Right forelimb (tissue), 1 donor: ENCODE results near the gene CCL19.

Source experiments
- DNase-seq: peaks from one replicate; pipeline ENCODE4 v3.0.0-alpha.2; 2018

CCL19 gene

GRCh38 chr9:34693560-34693959, 2.5 kb upstream of the CCL19 start:
- DNase-seq = no peak

DNA sequence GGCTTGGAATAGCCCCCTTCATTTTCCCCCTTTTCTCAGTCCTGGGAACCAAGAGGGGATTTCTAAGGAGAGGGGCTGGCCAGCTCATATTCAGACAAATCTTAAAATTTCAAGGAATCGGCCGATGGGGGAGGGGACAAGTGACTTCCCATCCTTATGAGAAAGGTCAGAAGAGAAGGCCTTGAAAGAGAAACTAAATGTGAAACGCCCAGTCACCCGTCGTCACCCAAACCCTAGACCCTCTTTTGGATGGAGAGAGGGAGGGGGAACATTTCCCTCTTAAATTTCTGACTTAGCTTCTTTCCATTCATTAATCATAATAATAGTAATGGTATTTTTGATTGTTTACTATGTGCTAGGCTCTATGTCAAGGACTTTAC, 850 bp upstream of the CCL19 start:
- no peak for DNase-seq

DNA sequence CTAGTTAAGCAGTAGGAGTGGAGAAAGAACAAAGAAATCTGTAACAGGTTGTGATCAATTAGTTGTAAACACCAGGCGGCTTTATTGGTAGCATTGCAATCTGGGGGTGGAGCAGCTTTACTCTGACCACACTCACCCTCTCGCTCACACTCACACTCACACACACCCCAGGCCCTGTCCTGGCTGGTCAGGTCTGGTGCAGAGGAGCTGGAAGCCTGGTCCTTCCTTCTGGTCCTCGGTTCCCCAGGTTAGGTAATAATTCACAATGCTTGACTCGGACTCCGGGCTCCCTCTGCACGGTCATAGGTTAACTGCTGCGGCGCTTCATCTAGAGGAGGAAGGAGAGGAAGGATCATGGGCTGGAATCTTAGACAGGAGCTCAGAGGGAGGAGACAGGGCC, 1.6 kb downstream of the CCL19 start:
- DNase-seq = no peak

DNA sequence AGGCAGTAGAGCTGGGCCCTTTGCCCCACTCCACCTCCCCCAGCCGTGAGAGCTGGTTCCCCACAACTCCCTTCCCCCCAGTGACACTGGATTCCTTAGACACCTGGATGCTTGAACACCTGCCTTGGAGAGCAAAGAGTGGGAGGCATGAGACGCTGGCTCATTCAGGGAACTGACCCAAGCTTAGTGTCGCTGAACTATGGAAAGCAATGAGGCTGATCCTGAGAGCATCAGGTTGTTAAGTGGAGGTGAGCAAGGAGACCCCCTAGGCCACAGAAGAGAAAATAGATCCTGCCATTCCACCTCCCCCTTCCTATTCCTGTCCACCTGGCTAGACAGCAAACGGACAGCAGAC, 2.0 kb downstream of the CCL19 start:
- no peak for DNase-seq

- DNase-seq = no peak
Observed at GRCh38 chr9:34688329-34689115, 2.6 kb downstream of the CCL19 start.

- DNase-seq = no peak
Observed at GRCh38 chr9:34687276-34688030, 3.6 kb downstream of the CCL19 start.

DNA sequence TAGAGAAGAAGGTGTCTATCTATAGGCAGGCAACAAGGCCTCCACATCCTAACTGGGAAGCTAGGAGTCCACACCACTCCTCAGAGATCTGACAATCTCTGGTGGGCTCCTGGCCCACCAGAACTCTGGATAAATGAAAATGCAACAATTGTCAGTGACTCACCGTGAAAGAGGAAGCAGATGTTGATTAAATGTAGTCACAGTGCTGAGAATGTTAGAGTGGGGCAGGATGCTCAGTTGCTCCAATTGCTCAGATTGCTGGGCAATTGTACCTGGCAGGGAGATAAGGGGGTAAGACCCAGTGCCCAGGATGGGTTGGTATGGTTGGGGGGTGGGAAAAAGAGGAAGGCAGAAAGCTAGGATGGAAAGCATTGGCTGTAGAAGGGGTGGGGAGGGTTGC, 4.3 kb downstream of the CCL19 start:
- DNase-seq = no peak

- no peak for DNase-seq
Observed at GRCh38 chr9:34686231-34686630, 4.8 kb downstream of the CCL19 start.

DNA sequence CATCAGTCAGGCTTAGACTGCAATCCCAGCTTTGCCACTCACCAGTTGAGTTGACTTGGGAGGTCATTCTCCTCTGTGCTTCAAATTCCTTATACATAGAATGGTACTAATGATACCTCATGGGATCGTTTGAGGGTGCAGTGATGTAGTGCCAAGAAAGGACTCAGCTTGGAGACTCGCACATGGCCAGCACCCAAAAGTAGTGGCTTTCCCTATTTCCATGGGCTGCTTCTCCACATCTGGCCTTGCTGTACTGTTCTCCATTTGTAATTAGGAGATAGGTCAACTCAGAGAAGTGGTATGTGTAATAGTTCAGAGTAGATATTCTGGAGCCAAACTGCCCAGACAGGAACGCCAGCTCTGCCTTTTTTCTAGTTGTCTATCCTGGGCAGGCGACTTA, 5.5 kb downstream of the CCL19 start:
- no peak for DNase-seq

- no peak for DNase-seq
Observed at GRCh38 chr9:34684816-34685215, 6.3 kb downstream of the CCL19 start.

DNA sequence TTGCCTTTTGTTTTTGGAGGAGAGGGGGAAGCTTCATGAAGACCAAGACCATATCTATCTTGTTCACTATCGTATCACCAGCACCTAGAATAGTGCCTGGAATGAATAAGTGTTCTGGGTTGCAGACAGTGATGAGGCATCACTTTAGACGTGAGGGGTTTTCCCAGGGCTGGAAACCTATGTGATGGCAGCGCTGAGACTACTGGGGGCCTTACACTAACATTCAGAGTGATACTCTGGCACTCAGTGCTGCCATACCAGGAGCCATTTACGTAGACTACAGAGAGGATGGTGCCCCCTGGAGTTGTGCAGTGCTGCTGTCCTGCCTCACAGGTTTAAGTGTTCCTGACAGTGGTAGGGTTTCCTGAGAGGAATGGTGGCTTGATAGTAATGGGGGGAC, 6.9 kb downstream of the CCL19 start:
- DNase-seq = no peak

DNA sequence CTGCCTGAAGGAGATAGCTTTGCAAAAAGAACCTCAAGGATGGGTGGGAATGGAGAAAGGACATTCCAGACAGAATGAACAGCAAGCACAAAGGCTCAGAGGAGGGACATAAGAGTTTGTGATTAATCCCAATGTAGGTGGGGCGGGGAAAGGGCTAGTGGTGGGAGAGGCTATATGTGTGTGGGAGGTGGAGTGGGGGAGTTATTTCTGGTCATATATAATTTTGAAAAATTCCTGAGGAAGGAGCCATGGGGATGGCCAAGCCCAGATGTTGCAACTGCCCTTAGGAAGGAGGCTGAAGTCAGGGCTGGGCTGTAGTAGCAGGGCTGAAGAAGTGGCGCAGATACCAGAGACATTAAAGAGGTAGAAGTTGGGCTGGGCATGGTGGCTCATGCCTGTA, 15.2 kb downstream of the CCL19 start:
- no peak for DNase-seq

DNA sequence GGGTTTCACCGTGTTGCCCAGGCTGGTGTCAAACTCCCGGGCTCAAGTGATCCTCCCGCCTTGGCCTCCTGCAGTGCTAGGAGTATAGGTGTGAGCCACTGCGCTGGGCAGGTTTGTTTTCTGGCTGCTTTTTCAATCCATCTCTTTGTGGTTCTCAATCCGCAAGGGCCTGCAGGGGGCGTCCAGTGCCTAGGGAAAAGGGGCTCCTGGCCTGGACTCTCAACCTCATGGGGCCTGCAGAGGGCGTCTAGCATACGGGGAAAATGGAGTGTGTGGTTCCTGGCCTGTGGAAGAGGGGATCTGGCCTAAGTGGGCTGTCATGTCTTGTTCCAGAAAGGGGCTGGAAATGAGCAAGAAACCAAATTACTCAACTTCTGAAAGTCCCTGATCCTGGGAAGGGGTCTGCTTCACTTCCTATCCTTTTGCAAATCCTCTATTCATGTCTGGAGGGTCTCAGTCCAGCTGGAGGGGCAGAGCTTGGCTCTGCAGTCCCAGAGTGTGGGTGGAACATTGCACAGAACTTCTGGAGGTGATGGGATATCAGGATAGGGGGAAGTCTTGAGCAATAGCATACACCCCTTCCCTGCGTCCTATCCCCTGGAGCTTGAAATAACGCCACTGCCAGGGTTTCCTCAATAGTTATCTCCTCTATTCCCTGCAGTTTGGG, 15.9 kb downstream of the CCL19 start:
- peak; percentile 65 for DNase-seq

DNA sequence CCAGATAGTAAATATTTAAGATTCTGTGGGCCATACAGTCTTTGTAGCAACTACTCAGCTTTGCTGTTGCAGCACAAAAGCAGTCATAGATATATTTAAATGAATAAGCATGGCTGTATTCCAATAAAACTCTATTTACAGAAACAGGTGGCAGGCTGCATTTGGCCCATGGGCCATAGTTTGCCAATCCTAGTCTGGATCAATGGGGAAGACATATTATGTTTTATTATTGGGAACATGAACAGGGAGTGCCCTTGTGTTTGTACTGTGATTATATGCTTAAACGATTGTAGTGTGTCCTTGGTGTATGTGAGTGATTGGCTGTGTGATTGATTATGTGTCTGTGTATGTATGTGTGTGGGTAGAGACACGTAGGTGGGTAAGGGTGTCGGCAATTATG, 16.6 kb downstream of the CCL19 start:
- no peak for DNase-seq

DNA sequence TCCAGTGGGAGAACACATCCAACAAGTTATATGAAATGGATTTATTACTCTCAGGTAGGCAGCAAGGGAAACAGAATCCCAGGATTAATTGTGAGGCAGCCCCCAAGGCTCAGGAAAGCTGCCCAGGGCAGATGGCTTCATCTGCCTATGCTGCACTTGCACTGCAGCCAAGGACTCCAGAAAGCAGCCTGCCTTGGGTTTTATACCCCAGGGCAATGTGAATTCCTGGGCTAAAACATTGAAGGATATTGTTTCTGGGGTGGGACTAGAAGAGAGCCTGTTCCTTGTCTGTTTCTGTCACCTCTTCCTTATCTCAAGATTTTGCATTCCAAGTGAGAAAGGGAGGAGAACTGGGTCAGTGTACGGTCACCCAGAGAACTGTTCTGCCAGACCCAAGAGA, 19.8 kb downstream of the CCL19 start:
- no peak for DNase-seq

DNA sequence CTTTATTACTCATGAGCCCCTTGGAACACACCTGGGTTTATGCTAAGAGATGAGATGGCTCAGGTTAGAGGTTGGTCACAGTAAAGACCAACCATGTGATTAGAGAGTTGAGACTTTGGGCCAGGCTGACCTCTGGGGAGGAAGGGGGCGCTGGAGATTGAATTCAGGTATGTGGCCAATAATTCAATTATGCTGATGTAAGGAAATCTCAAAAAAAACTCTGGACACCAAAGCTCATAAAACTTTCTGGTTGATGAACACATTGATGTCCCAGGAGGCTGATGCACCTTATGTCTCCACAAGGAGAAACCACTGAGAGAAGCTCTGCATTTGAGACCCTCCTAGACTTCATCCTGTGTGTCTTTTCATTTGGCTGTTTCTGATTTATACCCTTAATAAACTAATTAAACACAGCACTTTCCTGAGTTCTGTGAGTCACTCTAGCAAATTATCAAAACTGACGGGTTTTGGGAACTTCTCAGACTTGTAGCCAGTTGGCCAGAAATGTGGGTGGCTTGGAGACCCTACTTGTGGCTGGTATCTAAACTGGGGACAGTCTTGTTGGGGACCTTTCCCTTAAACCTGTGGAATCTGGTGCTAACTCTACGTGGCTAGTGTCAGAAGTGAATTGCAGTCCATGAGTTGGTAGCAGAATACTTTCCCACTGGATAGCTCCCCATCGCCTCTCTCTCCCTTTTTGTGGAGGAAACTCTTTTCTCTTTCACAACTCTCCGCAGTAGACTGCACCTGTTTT, 21.1 kb downstream of the CCL19 start:
- DNase-seq = no peak

- peak; percentile 95 for DNase-seq
Observed at GRCh38 chr9:34665381-34666250, 25.5 kb downstream of the CCL19 start.

DNA sequence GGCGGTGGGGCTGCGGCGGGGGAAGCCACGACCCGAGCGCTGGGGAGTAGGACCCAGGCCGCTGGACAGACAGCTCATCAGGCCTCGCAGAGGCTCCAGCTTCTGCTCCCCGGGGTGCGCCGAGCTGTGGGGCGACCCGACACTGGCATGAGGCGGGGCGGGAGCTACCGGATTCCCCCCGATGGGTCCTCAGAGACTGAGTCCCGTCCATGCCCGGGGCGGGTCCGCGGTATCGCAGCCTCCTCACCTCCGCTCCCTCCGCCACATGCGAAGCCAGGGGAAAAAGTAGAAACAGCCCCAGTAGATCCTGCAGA, 26.1 kb downstream of the CCL19 start:
- no peak for DNase-seq

- DNase-seq = peak; percentile 74
Observed at GRCh38 chr9:34664281-34665066, 26.6 kb downstream of the CCL19 start.

DNA sequence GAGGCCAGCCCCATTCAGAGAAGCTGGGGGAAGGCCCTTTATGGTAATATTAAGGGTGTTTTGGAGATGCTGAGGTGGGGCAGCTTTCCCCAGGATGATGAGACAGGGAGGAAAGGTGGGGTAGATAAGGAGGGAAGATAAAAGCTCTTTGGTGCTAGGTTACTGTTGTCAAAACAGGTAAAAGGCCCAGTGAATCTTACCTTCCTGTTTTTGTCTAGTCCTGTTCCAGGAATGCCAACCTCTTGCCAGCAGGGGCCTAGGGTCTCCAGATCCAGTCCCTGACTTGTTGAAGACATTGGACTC, 27.8 kb downstream of the CCL19 start:
- no peak for DNase-seq

DNA sequence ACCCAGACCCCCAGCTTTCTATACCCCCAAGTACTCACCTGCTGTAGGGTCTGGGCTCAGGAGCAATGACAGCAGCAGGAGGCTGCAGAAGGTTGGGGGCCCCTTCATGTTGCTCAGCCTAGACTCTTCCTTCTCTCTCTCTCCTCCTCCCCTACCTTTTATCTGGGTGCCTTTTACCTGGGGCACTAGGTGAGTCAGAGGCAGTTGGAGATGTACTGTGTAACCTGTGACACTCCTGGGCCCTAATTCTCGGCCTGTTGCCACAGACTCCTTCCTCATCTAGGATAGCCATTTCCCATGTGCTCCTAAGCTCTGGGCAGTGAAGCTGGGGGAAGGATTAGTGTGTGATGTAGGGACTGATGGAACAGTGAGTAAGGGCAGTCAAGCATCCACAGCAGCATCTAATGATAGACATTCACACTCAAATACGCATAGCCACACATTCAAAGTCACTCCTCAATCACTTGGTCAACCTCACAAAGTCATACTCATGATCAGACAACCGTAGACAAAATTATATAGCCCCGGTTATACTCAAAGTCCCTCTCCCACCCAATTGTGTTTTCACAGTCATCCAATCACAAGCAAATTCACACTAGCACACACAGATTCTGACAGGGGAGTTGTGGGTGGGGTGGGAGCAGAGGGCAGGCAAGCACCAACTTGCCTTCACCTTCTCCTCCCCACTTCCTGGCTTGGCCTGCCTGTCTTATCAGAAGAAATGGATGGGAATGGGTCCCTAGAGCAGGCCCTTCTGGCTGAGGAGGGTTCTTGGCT, 28.4 kb downstream of the CCL19 start, which contains the start of gene CCL27:
CCL27 (minus strand) TSS at position 132 of the 777 bp plus-strand sequence; CDS start at position 108, 24 bp downstream.
- no peak for DNase-seq
